Stimulated activated CD4-positive, alpha-beta T cell treated with anti-CD3 and anti-CD28 coated beads, Interleukin-4, amount 100 ng/mL, for 1 hour (primary cell): Measurements from ENCODE around the gene GLT6D1.
"Not testable (repeated sequence)": the region's sequence is repeated elsewhere in the genome, so short reads cannot be mapped to it uniquely, and the experiment has no call there.

Experiments
- DNase-seq: peaks from one replicate; pipeline ENCODE4 v3.0.0-alpha.2; 2020

Gene GLT6D1

DNA sequence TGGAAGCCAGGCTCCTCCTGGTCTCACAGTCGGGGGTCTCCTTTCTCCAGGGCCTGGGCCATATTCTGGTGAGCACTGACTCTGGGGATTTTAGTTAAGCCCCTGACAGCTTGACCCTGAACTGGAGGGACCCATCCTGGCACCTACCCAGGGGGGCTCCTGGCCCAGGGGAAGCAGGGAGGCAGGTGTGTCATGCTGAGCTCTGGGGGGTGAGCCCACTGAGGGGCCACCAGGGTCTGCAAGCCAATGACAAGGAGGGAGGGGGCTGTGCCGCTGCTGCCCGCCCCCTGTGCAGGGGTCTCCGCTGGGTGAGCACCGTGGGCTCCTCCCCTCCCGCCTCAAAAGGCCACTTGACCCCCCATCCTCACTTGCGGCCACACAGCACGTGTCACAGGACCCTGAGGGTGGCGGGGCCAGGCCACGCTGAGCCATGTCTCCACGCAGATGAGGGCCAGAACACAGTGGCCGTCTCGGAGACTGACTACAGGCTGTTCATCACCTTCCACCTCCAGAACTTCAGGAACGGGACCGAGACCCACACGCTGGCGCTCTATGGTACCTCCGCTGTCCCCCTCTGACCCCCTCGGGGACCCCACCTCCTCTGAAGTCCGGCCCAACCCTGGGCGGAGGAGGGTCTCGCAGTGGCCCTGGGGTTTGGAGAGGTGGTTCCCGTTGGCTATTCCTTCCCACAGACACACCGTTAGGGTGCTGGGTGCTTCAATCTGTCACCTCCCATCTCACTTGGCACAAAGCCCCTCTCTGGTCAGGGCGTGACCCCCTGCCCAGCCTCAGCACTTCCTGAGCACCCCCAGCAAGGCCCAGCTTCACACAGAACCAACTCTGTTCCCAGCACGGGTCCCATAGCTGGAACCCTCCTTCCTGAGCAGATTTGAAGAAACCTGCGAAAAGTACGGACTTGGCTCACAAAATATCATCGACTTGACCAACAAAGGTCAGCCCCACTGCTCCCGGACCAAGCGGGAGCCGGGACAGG lies 25.8 kb upstream of the GLT6D1 start:
- no peak for DNase-seq

DNA sequence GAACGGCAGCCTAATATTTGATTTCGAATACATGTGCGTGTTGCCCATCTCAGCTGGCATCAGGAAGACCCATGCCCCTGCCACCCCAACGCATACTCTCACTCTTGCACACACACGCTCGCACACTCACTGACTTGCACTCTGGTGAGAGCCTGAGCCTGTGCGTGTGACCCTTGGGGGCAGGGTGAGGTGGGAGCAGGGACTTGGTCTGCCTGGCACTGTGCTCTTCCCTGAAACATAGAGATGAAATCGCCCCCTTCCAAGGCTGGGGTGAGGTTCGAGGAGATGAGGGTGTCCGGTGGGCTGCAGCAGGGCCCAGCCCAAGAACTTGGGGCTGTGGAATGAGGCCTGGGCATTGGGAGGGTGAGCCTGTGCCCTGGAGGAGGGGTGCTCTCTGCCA lies 24.9 kb upstream of the GLT6D1 start:
- DNase-seq, result no peak

DNA sequence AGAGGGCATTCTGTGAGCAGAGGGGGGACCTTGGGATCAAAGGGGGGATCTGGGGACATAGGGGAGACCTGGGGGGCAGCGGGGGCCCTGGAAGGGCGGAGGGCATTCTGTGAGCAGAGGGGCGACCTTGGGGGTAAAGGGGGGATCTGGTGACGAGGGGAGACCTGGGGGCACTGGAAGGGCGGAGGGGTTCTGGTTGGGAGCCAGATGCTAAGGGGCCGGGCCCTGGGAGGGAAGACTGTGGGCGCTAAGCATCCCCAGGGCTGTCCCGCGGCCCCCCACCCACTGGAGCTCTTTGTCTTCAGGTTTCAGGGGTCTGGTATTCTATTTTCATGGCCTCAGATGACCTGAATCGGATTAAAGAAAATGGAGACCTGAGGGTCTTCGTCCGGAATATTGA lies 24.5 kb upstream of the GLT6D1 start:
- DNase-seq, result no peak

DNA sequence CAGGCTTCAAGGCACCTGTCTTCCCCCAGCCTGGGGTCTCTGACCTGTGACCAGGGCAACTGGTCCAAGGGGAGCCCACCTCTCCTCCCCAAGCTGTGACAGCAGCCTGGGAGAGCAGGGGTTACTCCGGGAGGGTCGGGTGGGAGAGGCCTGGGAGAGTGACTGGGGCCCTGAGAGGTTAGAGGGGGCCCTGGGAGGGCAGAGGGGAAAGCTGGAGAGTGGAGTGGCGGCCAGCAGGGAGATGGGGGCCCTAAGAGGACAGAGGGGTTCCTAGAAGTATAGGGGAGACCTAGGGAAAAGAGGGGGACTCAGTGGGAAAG lies 24.1 kb upstream of the GLT6D1 start:
- DNase-seq, result no peak

DNA sequence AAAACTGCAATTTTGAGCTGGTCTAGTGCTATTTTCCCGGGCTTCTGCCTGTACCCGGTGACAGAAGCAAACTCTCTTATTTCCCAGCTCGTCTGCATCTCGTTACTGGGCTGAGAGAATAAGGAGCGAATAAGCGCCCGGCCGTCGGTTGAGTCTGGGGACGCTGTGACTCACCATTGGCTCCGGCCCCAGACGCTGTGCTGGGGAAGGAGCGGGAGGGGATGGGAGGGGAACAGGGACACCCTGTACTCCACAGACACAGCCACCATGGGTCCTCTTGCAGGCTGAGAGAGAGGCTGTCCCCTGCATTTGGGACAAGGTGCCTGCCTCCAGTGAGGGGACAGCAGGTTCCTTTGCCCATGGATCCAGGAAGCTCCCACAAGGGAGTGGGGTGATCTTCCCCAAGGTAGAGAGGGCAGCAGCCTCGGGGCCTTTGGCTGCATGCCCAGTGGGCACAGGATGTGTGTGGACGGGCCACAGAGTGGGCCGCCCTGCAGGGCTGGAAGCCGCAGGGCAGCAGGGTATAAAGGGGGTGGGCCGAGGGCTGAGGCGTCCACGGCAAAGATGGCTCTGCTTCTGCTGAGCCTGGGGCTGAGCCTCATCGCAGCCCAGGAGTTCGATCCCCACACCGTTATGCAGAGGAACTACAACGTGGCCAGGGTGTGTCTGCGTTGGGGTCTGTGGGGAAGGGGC lies 23.6 kb upstream of the GLT6D1 start, which contains the start of gene LCN9:
LCN9 (plus strand) TSS at position 552 of the 693 bp plus-strand sequence; CDS start at position 565, 13 bp downstream.
- no peak for DNase-seq

DNA sequence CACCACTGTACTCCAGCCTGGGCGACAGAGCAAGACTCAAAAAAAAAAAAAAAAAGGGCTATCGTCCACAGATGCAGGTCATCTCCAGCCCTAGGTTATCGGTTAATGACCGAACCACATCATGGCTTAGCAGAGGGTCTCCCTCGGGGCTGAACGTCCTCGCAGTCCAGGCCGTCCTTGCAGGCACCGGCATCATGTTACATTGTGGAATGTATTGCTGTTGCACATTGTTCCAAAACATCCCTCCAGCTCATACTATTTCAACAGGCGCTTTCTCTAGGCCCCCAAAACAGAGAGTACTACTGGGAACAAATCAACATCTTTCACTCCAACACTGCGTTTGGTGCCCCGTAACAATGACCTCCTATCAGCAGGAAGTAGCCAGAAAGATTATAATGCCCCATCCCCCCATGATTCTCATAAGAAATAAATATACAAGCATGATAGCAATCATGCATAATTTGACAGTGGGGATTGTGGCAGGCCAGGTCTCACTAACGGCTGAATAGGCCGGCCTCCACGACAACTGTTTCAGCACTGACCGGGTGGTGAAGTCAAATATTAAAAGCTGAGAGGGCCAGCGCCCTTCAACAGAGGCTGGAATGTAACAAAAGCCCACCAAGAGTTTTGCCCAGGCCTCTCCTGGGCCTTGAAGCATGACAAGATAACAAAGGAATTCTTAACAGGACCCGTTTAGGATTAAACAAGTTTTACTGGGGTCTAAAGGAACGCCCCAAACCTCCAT lies 22.6 kb upstream of the GLT6D1 start:
- no peak for DNase-seq

DNA sequence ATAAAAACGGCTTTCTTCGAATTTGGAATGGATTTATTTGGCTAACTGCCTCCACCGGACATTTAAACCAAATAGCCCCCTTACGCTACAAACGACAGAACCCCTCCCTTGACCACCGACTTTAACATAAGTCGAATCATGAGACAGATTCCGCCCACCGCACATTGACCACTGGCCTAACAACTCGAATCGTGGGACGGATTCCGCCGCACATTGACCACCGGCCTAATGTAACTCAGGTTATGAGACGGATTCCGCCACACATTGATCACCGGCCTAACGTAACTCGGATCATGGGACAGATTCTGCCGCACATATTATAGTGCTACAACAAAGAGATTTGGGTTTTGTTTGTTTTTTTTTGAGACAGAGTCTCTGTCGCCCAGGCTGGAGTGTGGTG lies 21.1 kb upstream of the GLT6D1 start:
- DNase-seq, result no peak

DNA sequence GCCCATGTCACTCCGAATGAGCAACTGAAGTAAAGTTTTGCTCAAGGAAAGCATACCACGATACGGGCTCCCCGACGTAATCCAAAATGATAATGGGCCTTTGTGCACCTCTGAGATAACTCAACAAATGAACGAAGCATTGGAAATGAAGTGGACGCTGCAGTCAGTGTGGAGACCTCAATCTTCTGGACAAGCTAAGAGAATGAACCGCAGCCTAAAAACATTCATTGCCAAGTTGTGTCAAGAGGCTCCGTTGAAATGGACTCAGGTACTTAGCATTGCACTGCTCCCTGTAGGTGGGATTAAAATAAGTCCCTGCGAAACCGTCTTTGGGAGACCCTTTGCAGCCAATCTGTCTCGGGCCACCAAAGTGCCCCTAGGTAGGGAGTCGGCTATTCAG lies 19.9 kb upstream of the GLT6D1 start:
- no peak for DNase-seq

DNA sequence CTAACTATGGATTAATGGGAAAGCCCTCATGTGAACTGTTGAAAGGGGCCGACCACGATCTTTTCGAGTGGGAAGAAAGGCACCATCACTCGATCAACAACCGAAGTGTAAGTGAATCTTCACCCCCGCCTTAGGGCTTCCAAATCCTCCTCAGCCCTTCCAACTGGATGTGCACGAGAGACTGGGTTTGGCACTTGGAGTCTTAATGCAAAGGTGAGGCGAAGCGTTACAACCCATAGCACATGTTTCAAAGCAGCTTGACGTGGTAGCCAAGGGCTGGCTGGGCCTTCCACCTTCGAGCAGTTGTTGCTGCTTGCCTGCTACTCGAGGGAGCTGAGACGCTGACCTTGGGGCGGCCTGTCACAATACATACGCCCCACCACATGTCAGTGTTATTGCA lies 18.1 kb upstream of the GLT6D1 start:
- no peak for DNase-seq

DNA sequence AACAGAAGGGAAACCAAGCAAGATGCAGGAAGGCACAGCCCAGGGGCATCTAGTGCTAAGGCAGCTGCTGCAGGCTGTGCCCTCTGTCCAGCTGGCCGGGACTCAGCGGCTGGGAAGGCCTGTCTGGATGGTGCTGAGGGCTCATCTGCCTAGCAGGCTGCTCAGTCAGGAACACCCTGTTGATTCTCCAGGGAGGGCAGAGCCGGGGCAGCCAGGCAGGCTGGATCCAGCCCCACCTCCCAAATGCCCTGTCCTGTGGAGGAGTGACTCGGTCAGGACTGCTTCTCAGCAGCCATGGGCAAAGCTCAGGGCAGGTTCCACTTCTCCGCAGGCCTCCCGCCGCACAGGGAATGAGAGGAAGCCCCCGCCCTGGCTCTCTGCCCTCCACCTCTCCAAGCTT lies 16.0 kb upstream of the GLT6D1 start:
- no peak for DNase-seq

DNA sequence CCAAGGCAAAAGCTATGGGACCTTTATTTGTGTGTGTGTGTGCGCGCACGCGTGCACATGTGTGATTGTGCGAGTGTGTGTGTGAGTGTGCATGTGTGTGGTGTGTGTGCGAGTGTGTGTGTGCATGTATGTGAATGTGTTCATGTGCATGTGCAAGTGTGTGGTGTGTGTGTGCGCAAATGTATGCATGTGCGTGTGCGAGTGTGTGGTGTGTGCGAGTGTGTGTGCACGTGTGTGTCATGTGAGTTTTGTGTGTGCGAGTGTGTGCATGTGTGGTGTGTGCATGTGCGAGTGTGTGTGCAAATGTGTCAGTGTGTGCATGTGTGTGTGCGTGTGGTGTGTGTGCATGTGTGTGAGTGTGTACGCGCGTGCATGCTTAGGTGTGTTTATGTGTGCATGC lies 11.1 kb upstream of the GLT6D1 start:
- no peak for DNase-seq

DNA sequence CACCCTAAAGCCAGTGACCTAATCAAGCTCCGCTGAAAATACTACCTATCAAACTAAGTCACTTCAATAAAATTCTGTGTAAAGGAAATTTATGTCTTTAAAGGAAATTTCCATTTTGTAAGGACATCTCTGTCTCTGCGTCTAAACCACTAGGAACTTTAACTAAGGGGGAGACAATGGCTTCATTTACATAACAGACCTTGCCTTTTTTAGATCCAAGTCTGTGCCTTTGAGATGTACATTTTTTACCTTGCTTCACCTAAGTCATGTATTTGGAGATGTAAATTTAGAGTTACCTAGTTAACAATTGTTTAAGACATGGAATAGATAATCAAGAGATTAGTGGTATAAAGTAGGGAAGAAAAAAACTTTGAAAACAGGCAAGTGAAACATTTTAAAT lies 10.2 kb upstream of the GLT6D1 start:
- no peak for DNase-seq

DNA sequence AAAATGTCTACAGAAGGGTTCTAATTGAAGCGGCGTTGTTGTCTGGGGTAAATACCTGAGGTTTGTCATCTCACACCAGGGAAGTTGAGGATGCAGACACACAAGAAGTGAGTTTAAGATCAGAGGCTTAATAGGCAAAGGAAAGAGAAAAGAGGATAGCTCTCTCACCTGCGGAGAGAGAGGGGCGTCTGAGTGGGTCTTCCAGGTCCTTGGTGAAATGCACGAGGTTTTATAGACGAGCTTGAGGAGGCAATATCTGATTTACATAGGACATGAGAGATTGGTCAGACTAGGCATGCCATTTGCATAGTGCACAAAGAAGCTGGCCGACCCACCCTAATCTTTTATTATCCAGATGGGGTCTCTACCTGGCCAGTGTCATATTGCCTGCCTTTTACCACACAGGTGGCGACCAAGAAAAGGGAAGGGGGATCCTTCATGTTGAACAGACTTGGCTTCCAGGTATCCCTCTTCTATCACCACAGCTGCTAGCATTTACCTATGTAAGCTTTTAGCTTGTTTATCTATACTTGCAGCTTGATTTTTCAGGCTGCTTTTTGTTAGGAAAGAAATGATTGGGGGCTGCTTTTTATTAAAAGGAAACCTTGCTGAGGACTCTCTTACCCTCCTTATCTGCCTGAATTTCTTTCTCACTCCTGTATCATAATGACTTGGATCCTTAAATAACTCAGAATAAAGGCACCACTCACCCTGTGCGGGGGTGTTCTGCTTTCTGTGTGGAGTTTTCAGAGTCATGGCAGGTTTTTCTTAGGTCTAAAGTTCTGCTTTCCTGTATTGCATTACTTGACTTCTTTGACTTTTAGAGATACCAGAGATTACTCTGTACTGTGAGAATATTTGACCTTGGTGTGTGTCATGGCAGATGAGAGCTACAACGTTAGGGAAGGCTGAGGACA lies 9.4 kb upstream of the GLT6D1 start:
- DNase-seq, result no peak

DNA sequence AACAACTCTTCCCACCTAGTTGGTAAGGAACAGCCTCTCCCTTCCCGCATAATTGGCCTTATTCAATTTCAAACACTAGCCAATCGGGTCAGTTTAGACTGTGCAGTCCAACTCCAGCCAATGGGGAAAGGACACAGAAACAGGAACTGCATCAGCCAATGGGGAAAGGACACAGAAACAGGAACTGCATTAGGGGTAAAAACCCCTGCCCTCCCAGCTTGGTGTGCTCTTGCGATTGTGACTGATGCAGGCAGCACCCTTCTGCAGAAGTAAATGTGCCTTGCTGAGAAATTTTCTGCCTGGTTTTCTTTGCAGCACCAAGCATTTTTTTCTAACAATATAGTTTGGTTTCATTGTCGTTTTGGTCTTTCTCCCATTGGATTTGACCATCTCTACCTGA lies 8.5 kb upstream of the GLT6D1 start:
- no peak for DNase-seq

DNA sequence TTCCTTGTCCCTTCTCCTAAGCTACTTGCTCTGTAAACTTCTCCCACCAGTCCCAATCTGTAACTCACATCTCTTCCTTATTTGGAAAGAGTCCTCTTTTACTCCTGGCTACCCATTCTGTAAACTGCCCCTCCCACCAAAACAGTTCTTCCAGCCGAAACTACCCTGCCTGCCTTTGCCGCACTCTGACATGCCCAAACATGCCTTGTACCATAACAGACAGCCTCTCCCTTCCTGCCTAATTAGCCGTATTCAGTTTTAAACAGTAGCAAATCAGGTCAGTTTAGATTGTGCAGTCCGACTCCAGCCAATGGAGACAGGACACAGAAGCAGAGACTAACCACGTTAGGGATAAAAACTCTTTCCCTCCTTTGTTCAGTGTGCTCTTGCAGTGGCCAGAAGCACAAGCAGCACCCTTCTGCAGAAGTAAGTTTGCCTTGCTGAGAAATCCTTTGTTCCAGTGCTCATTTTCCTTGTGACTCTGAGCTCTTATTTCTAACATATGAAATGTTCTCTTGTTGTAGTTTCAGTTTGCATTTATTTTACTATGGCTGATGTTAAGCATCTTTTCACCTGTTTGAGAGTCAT lies 5.4 kb upstream of the GLT6D1 start:
- DNase-seq, result no peak

DNA sequence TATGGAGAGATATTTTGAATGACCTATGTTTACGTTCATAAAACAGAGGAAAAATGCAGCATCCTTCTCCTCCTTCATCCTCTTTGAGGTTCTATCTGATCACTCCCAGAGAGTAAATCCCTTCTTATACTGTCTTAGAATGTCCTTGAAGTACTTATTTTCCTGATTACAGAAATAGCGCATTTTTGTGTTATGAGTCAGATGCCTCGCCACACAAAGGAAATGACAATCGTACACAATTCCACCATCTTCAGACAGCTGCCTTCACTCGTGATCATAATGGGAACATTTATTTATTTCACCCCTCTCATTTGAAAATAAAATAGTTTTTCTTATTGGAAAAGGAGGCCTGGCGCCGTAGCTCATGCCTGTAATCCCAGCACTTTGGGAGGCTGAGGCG lies 2.4 kb upstream of the GLT6D1 start:
- DNase-seq, result no peak

DNA sequence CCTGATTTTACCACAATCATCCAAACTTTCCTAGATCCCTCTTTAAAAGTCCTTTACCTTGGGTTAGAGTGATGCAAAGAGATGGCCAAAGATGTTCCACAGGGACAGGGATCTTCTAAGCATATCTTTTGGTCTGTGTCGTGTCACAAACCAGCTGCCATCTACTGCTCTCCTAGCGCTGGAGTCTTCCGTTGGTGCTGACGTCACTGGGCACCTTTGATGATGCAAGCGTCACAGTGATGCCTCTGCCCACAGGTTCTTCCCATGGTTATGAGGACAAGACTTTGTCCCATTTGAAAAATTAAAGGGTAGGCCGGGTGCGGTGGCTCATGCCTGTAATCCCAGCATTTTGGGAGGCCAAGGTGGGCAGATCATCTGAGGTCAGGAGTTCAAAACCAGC lies 1.7 kb upstream of the GLT6D1 start:
- DNase-seq, result no peak

DNA sequence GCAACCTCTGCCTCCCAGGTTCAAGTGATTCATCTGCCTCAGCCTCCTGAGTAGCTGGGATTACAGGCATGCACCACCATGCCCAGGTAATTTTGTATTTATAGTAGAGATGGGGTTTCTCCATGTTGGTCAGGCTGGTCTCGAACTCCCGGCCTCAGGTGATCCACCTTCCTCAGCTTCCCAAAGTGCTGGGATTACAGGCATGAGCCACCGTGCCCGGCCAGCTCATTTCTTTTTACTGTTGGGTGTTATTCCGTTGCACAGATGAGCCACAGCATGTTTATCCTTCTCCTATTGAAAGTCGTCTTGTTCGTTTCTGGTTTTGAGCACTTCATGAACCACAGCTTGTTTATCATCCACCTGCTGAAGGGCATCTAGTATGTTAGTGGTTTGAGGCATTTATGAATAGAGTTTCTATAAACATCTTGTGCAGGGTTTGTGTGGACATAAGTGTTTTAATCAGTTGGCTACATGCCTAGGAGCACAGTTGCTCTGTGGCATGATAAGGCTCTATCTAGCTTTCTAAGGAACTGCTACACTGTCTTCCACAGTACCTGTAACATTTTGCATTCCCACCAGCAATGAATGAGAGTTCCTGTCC lies 2.3 kb downstream of the GLT6D1 start:
- DNase-seq, result not testable (repeated sequence)

DNA sequence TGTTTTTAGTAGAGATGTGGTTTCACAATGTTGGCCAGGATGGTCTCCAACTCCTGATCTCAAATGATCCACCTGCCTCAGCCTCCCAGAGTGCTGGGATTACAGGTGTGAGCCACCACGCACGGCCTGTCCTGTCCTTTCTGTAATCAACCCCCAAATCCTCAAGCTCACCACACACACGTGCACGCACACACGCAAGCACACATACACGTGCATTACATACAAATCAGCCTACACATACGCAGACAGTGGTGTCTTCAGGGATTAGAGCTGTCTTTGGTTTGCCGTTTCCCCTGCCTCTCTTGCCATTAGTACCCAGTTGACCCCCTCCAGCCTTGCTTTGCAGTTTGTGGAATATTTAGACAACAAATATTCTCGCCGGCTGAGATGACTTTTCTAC lies 6.5 kb downstream of the GLT6D1 start:
- no peak for DNase-seq

DNA sequence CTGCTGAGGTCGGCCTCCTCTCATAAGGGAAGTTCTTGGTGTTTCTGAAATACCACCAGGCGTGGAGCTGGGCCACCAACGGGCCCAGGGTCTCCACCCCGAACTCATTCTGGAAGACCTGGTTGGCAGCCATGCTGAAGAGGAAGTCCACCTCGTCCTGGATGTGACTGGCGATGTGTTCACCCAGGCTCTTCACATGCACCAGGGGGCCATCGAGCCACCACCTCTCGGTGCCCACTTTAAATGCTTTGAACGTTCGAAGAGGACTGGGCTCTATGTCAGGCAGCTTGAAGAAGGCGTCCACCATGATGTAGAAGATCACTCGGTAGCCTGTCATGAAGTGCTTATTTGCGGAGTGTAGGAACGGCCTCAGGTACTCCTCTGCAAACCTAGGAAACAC lies 15.1 kb downstream of the GLT6D1 start:
- no peak for DNase-seq

DNA sequence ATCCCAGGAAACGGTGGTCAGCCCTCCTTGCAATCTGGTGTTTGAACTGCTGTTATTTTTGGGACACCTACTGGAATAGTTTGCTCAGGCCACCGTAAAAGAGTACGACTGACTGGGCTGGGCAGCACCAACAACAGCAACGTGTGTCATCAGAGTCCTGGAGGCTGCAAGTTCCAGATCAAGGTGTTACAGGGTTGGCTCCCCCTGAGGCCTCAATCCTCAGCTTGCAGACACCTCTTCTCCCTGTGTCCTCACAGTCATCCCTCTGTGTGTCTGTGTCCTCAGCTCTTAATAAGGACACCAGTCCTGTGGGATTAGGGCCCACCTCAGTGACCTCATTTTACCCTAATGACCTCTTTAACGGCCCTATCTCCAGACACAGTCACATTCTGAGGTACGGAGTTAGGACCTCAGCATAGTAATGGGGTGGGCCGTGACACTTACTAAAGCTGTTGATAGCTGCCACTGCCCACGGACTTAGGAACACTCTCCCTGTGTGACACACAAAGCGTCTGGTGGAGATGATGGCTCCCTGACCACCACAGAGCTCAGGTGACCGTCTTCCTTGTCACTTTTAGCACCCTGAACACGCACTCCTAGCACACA lies 16.8 kb downstream of the GLT6D1 start:
- no peak for DNase-seq
